Hepatocyte (in vitro differentiated cells): ENCODE results near the gene EXOC6B.

Experiments used
- EZH2 ChIP-seq: fragments of 200-600 bp; sonication (generic); IDR thresholded peaks from 2 replicates; pipeline ENCODE4 v1.6.1; 2016; ENCODE audit warnings: antibody characterized with exemption, mild to moderate bottlenecking, borderline replicate concordance
- TF ChIP-seq, protein P1 (sequence below): fragments of 200-600 bp; sonication (generic); IDR thresholded peaks from 2 replicates; pipeline ENCODE4 v1.5.1; 2016; ENCODE audit warnings: antibody characterized with exemption, mild to moderate bottlenecking; ENCODE audit not compliant: poor library complexity

DNA sequence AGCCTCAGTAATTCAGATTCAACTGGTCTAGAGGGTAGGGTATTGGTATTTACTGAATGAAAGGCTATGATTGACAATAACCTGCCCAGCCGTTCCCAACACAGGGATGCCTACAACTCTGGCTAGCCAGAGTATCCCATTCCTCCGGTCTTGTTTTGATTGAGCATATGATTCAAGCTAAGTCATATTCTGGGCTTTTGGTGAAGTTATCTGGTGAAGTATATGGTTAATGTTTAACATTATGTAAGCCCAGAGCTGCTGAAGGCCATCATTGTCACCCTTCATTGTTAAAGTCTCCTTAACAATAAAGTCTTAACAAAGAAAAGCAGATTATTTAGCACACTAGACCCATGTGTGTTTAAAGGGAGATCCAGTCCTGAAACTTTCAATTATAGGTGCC is 152.6 kb downstream of the EXOC6B start:
- TF ChIP-seq, protein P1, sequence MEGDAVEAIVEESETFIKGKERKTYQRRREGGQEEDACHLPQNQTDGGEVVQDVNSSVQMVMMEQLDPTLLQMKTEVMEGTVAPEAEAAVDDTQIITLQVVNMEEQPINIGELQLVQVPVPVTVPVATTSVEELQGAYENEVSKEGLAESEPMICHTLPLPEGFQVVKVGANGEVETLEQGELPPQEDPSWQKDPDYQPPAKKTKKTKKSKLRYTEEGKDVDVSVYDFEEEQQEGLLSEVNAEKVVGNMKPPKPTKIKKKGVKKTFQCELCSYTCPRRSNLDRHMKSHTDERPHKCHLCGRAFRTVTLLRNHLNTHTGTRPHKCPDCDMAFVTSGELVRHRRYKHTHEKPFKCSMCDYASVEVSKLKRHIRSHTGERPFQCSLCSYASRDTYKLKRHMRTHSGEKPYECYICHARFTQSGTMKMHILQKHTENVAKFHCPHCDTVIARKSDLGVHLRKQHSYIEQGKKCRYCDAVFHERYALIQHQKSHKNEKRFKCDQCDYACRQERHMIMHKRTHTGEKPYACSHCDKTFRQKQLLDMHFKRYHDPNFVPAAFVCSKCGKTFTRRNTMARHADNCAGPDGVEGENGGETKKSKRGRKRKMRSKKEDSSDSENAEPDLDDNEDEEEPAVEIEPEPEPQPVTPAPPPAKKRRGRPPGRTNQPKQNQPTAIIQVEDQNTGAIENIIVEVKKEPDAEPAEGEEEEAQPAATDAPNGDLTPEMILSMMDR: no peak
- TF ChIP-seq EZH2: no peak
